ENCODE measurements around the gene ZNF223.

DNA sequence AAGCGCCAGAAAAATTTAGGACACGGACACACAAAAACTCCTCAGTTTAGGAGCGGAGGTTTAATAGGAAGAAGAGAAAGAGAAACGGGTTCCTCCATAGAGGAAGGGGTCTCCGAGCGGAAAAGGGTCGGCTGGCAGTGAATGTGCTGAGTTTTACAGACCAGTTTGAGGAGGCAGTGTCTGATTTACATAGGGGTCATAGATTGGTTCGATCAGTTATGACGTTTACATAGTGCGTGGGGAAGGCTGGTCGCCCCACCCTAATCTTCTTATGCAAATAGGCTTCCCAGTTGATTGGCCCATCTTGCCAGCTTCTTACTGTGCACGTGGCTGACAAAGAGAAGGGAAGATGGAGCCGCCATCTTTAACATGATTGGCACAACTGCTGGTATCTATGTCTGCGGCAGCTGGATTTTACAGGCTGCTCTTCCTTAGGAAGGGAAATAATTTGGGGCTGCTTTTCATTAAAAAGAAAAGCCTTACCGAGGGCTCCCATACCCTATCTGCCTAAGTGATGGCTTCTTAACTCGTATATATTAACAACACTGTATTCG is 60.2 kb downstream of the ZNF223 start:
- no peak for TF ChIP-seq CTCF (conservative IDR thresholded peaks at IDR 0.05)
- no peak for TF ChIP-seq ZFX (IDR thresholded peaks at IDR 0.05)

Data from C4-2B (cell line).